Transverse colon (tissue), 4 donors: ENCODE results near the gene SLC38A3. TPM values are rescaled to one million over a fixed set of nuclear protein-coding genes. Genes with fewer than 3 reads are reported as not detected.

Source experiments
- DNase-seq: peaks from one replicate; pipeline ENCODE4 v3.0.0-alpha.2; 2019
- H3K27ac ChIP-seq, 4 donors: fragments of 200-600 bp; sonication (generic); 2 replicates each; pipeline ENCODE4 v1.5.1; 2016 to 2018; ENCODE audit warnings: inconsistent platforms in 4 of 4
- H3K27me3 ChIP-seq: fragments of 200-600 bp; sonication (generic); 2 replicates; pipeline ENCODE4 v1.5.1; 2017; ENCODE audit warnings: inconsistent platforms
- H3K36me3 ChIP-seq, 4 donors: fragments of 200-600 bp; sonication (generic); 2 replicates each; pipeline ENCODE4 v1.5.1; 2017 to 2019; ENCODE audit warnings: inconsistent platforms in 4 of 4
- H3K4me1 ChIP-seq, 4 donors: fragments of 200-600 bp; sonication (generic); 2 replicates each; pipeline ENCODE4 v1.5.1; 2017 to 2020; ENCODE audit warnings: inconsistent platforms in 4 of 4
- H3K4me3 ChIP-seq, 4 donors: fragments of 200-600 bp; sonication (generic); 1 replicate in 1 of 4; 2 replicates in 3 of 4; pipeline versions ENCODE4 v1.5.1 to v1.6.1; 2017 to 2019; ENCODE audit warnings: inconsistent platforms in 4 of 4
- H3K9me3 ChIP-seq, 2 donors: fragments of 200-600 bp; sonication (generic); 2 replicates each; pipeline ENCODE4 v1.5.1; 2017 to 2019; ENCODE audit warnings: inconsistent platforms in 2 of 2
- EP300 ChIP-seq: sonication (generic); formaldehyde crosslinking; IDR thresholded peaks from one replicate; pipeline ENCODE4 v1.6.1; 2017; ENCODE audit warnings: antibody characterized with exemption, low read depth
- POLR2A ChIP-seq: fragments of 450-650 bp; IDR thresholded peaks from one replicate; pipeline ENCODE4 v1.6.1; 2016; ENCODE audit warnings: antibody characterized with exemption, mild to moderate bottlenecking, moderate library complexity
- POLR2AphosphoS5 ChIP-seq, 3 donors: sonication (generic); formaldehyde crosslinking; IDR thresholded peaks; one replicate each; pipeline ENCODE4 v1.6.1; 2016; ENCODE audit warnings: antibody characterized with exemption in 3 of 3
- WGBS, 2 donors: methylation state at CpG; one replicate each; pipeline ENCODE4 v1.1.5; 2018; ENCODE audit warnings: low coverage in 1 of 2; 5-methylcytosine and 5-hydroxymethylcytosine counted together
- in situ Hi-C, 4 donors: fragments of 200-750 bp; cut with MboI; loops; one replicate each; pipeline versions ENCODE4 v1.15.0 to v1.15.1; 2017; ENCODE audit warnings: low sequenced_read_pairs in 3 of 4, low pct_ligation_motif_present in 1 of 4, low pct_unique_long_range_greater_than_20kb in 1 of 4
- intact Hi-C: fragments of 100-400 bp; cut with DNase I; formaldehyde crosslinking; loops from one replicate; pipeline ENCODE4 v1.15.1; 2023; ENCODE audit warnings: low total_unique reads
- total RNA-seq, 4 donors: library from RNA; depleted of rRNA; stranded (reverse); fragments of >200 nt; gene quantifications; one replicate each; pipeline ENCODE4 v1.1.0, GENCODE V29; 2016
- TF ChIP-seq, protein P1 (sequence below), 5 experiments: fragments of 200-600 bp in 3 of 5; fragments of 450-650 bp in 2 of 5; sonication (generic) in 3 of 5; IDR thresholded peaks; 1 replicate in 2 of 5; 2 replicates in 3 of 5; pipeline ENCODE4 v1.5.1; 2016 to 2017; ENCODE audit warnings: antibody characterized with exemption in 5 of 5, inconsistent platforms in 3 of 5, mild to moderate bottlenecking in 2 of 5, moderate library complexity in 1 of 5

Gene SLC38A3
- total RNA-seq, 4 donors from 2014 or later, result not detected

- Histone ChIP-seq H3K9me3 (no peaks in the 10 kb centered on the region), H3K36me3 (no peaks in the 10 kb centered on the region), H3K4me1 (peaks cover 0 to 2% (median under 1%) of the 10 kb centered on the region in 4 donors), H3K27ac (no peak overlapping the region), H3K27me3 (peaks cover under 1% of the 10 kb centered on the region), H3K4me3 (no peak overlapping the region)
- DNase-seq, result no peak
- in situ Hi-C loops (loop anchor here in 1 of 4 donors (10.0 kb wide), 1 partner anchor 63 kb away; no protein-coding TSS in a partner anchor), intact Hi-C loops (loop anchor here (2.0 kb wide), 1 partner anchor 65 kb away; no protein-coding TSS in a partner anchor)
- 89% methylated on average over 19 of the region's 19 CpGs; no CpG with 5 or more reads in 1 of the 2 donors for WGBS, 2 donors
- TF ChIP-seq POLR2A (no peak), EP300 (no peak), POLR2AphosphoS5 (IDR thresholded peaks at IDR 0.05) (no peak)
- TF ChIP-seq, protein P1, sequence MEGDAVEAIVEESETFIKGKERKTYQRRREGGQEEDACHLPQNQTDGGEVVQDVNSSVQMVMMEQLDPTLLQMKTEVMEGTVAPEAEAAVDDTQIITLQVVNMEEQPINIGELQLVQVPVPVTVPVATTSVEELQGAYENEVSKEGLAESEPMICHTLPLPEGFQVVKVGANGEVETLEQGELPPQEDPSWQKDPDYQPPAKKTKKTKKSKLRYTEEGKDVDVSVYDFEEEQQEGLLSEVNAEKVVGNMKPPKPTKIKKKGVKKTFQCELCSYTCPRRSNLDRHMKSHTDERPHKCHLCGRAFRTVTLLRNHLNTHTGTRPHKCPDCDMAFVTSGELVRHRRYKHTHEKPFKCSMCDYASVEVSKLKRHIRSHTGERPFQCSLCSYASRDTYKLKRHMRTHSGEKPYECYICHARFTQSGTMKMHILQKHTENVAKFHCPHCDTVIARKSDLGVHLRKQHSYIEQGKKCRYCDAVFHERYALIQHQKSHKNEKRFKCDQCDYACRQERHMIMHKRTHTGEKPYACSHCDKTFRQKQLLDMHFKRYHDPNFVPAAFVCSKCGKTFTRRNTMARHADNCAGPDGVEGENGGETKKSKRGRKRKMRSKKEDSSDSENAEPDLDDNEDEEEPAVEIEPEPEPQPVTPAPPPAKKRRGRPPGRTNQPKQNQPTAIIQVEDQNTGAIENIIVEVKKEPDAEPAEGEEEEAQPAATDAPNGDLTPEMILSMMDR (IDR thresholded peaks at IDR 0.05), result no peak
These were observed 17.3 kb upstream of the SLC38A3 start for GRCh38 chr3:50187750-50188149.

- peak; percentile 75 for DNase-seq
- 5% methylated on average over 5 of the region's 5 CpGs; no CpG with 5 or more reads in 1 of the 2 donors for WGBS, 2 donors
- intact Hi-C loops, result loop anchor here (2.0 kb wide), 1 partner anchor 66 kb away; no protein-coding TSS in a partner anchor
- Histone ChIP-seq H3K36me3 (no peaks in the 10 kb centered on the region), H3K4me3 (no peak overlapping the region), H3K9me3 (no peaks in the 10 kb centered on the region), H3K27me3 (peaks cover 16% of the 10 kb centered on the region), H3K27ac (no peak overlapping the region), H3K4me1 (peaks cover 0 to 14% (median 7%) of the 10 kb centered on the region in 4 donors)
- in situ Hi-C loops, result loop anchor here in 1 of 4 donors (10.0 kb wide), 1 partner anchor 64 kb away; no protein-coding TSS in a partner anchor
- TF ChIP-seq, protein P1 (IDR thresholded peaks at IDR 0.05), result peak; percentile 64 to 82 (median 72)
- TF ChIP-seq POLR2AphosphoS5 (IDR thresholded peaks at IDR 0.05) (no peak), POLR2A (no peak), EP300 (no peak)
These were observed 15.8 kb upstream of the SLC38A3 start for GRCh38 chr3:50189274-50189673.

DNA sequence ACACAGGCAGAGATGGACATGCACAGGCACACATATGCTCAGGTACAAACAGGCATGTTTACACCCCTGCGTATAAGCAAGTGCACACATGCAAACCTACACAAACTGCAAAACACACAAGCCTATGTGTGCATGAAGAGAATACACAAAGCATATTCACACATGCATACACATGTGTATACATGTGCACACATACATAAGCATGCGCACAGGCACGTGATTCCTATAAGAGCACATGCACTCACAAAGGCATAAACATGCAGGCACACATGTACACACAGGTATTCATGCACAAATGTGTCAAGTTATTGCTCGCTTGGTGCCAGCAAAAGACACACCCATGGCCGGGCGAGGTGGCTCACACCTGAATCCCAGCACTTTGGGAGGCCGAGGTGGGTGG is 15.1 kb upstream of the SLC38A3 start:
- H3K27me3 ChIP-seq, result peaks cover 23% of the 10 kb centered on the region
- intact Hi-C loops (loop anchor here (2.0 to 5.0 kb wide), 2 partner anchors 67 to 82 kb away; no protein-coding TSS in a partner anchor), in situ Hi-C loops (loop anchor here in 3 of 4 donors (5.0 to 10.0 kb wide), 3 partner anchors 37 to 82 kb away; no protein-coding TSS in a partner anchor)
- no peak for DNase-seq
- H3K27ac ChIP-seq, result no peak overlapping the region
- H3K9me3 ChIP-seq, result no peaks in the 10 kb centered on the region
- H3K36me3 ChIP-seq, result no peaks in the 10 kb centered on the region
- no peak overlapping the region for H3K4me3 ChIP-seq
- H3K4me1 ChIP-seq, result peaks cover 0 to 20% (median 14%) of the 10 kb centered on the region in 4 donors
- 69% methylated on average over 7 of the region's 7 CpGs; no CpG with 5 or more reads in 1 of the 2 donors for WGBS, 2 donors
- no peak for TF ChIP-seq POLR2AphosphoS5 (IDR thresholded peaks at IDR 0.05)
- TF ChIP-seq, protein P1 (IDR thresholded peaks at IDR 0.05), result no peak
- TF ChIP-seq EP300, result no peak
- no peak for TF ChIP-seq POLR2A

DNA sequence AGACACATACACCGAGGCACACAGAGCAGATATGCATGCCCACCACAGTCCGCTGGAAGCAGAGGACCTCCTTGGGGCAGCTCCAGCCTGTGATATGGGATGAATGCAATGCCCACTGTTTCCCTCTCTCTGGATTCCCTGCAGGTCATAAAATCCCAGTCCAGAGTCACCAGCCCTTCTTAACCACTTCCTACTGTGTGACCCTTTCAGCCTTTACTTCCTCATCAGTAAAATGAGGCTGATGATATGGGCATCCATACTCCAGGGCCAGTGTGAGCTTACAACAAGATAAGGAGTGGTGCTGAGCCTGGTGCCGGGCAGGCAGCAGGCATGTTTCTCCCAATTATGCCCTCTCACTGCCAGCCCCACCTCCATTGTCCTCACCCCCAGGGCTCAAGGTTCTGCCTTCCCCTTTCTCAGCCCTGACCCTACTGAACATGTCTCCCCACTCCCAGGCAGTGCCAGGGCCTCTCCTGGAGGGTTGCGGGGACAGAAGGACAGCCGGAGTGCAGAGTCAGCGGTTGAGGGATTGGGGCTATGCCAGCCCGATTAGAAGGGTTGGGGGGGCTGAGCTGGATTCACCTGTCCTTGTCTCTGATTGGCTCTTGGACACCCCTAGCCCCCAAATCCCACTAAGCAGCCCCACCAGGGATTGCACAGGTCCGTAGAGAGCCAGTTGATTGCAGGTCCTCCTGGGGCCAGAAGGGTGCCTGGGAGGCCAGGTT is 14.0 kb upstream of the SLC38A3 start, which contains the start of gene GNAT1:
Gene GNAT1, plus strand, starts transcription at position 675 of the 725 bp plus-strand sequence. CDS start 116 bp downstream, outside the sequence.
- Histone ChIP-seq H3K27me3 (peaks cover 31% of the 10 kb centered on the region), H3K36me3 (no peaks in the 10 kb centered on the region), H3K9me3 (no peaks in the 10 kb centered on the region), H3K4me3 (no peak within 1 kb of the TSS), H3K4me1 (peaks cover 0 to 20% (median 15%) of the 10 kb centered on the region in 4 donors), H3K27ac (no peak within 1 kb of the TSS)
- intact Hi-C loops, result loop anchor here (5.0 kb wide), 1 partner anchor 81 kb away; no protein-coding TSS in a partner anchor
- in situ Hi-C loops, result loop anchor here in 3 of 4 donors (5.0 to 10.0 kb wide), 3 partner anchors 36 to 81 kb away; no protein-coding TSS in a partner anchor
- 63 to 86% methylated on average over 2 to 8 of the region's 8 CpGs for WGBS, 2 donors
- TF ChIP-seq EP300 (no peak), POLR2AphosphoS5 (IDR thresholded peaks at IDR 0.05) (no peak), POLR2A (no peak)
- TF ChIP-seq, protein P1 (IDR thresholded peaks at IDR 0.05), result no peak
- no peak for DNase-seq
